22Rv1 (cell line): ENCODE measurements around the gene CAP2.

Experiments used
- ZFX ChIP-seq: fragments of 450-650 bp; IDR thresholded peaks from 2 replicates; pipeline ENCODE4 v1.6.1; 2017; ENCODE audit warnings: antibody characterized with exemption, borderline replicate concordance
- TF ChIP-seq, protein P1 (sequence below): fragments of 450-650 bp; IDR thresholded peaks from 2 replicates; pipeline ENCODE4 v1.5.1; 2017; ENCODE audit warnings: mild to moderate bottlenecking

DNA sequence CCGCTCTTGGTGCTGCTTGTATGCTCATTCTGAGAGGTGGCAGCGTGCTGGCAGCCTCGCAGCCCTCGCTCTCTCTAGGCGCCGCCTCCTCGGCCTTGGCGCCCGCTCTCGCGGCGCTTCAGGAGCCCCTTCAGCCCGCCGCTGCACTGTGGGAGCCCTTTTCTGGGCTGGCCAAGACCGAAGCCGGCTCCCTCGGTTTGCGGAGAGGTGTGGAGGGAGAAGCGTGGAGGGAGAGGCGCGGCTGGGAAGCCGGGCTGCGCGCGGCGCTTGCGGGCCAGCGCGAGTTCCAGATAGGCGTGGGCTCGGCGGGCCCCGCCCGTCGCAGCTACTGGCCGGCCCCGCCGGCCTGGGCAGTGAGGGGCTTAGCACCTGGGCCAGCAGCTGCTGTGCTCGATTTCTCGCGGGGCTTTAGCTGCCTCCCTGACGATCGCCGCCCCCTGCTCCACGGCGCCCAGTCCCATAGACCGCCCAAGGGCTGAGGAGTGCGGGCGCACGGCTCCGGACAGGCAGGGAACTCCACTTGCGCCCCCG lies 187.2 kb downstream of the CAP2 start:
- TF ChIP-seq ZFX: no peak
- TF ChIP-seq, protein P1, sequence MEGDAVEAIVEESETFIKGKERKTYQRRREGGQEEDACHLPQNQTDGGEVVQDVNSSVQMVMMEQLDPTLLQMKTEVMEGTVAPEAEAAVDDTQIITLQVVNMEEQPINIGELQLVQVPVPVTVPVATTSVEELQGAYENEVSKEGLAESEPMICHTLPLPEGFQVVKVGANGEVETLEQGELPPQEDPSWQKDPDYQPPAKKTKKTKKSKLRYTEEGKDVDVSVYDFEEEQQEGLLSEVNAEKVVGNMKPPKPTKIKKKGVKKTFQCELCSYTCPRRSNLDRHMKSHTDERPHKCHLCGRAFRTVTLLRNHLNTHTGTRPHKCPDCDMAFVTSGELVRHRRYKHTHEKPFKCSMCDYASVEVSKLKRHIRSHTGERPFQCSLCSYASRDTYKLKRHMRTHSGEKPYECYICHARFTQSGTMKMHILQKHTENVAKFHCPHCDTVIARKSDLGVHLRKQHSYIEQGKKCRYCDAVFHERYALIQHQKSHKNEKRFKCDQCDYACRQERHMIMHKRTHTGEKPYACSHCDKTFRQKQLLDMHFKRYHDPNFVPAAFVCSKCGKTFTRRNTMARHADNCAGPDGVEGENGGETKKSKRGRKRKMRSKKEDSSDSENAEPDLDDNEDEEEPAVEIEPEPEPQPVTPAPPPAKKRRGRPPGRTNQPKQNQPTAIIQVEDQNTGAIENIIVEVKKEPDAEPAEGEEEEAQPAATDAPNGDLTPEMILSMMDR: no peak
